ENCODE data around the gene RBM24. TPM values are rescaled to one million over a fixed set of nuclear protein-coding genes. Genes with fewer than 3 reads are reported as not detected.
"Not testable (repeated sequence)": the region's sequence is repeated elsewhere in the genome, so short reads cannot be mapped to it uniquely, and the experiment has no call there.

Gene RBM24
- total and polyA plus RNA-seq, 2 experiments from 2014 or later = 0.29 to 0.97 TPM

GRCh38 chr6:17305219-17306001, 24.2 kb downstream of the RBM24 start:
- TF ChIP-seq EZH2phosphoT487 (IDR thresholded peaks at IDR 0.05; ENCODE audit: low read depth, severe bottlenecking, unreplicated experiment) = no peak
- TF ChIP-seq EZH2 (IDR thresholded peaks at IDR 0.05; ENCODE audit: borderline replicate concordance) = no peak
- no peak for TF ChIP-seq CTCF (IDR thresholded peaks at IDR 0.05; ENCODE audit: poor library complexity)
- Histone ChIP-seq H3K79me2 (no peaks in the 10 kb centered on the region), H3K27me3 (no peaks in the 10 kb centered on the region), H3K9me3 (ENCODE audit: low read depth) (no peaks in the 10 kb centered on the region), H3K36me3 (replicated peaks; ENCODE audit: insufficient read depth, low read depth) (no peaks in the 10 kb centered on the region), H2AFZ (no peak overlapping the region), H3K4me1 (ENCODE audit: insufficient read depth) (no peaks in the 10 kb centered on the region), H3K4me3 (no peak overlapping the region), H3K4me2 (peak overlapping the region; percentile 17), H3K9me2 (replicated peaks; ENCODE audit: insufficient read depth) (no peaks in the 10 kb centered on the region), H3K27ac (no peak overlapping the region), H4K20me1 (ENCODE audit: insufficient read depth, poor library complexity, severe bottlenecking) (no peaks in the 10 kb centered on the region)
- DNase-seq (ENCODE audit: low spot score) = no peak
- 27% methylated on average over 10 of the region's 10 CpGs for WGBS (ENCODE audit: low lambda C conversion rate, missing lambda C conversion rate)

- Histone ChIP-seq H3K27ac (peak overlapping the region; percentile 76), H3K4me2 (peak overlapping the region; percentile 6), H3K9me3 (ENCODE audit: low read depth) (no peaks in the 10 kb centered on the region), H3K27me3 (no peaks in the 10 kb centered on the region), H2AFZ (peak overlapping the region; percentile 33), H4K20me1 (ENCODE audit: insufficient read depth, poor library complexity, severe bottlenecking) (no peaks in the 10 kb centered on the region), H3K4me1 (ENCODE audit: insufficient read depth) (peaks cover 4% of the 10 kb centered on the region), H3K79me2 (no peaks in the 10 kb centered on the region), H3K4me3 (no peak overlapping the region), H3K9me2 (replicated peaks; ENCODE audit: insufficient read depth) (no peaks in the 10 kb centered on the region), H3K36me3 (replicated peaks; ENCODE audit: insufficient read depth, low read depth) (no peaks in the 10 kb centered on the region)
- TF ChIP-seq EZH2phosphoT487 (IDR thresholded peaks at IDR 0.05; ENCODE audit: low read depth, severe bottlenecking, unreplicated experiment) = no peak
- DNase-seq (ENCODE audit: low spot score) = peak; percentile 58
- 72% methylated on average over 12 of the region's 12 CpGs for WGBS (ENCODE audit: low lambda C conversion rate, missing lambda C conversion rate)
Measured at GRCh38 chr6:17311595-17312311, 30.6 kb downstream of the RBM24 start.

- H3K4me1 ChIP-seq (ENCODE audit: insufficient read depth); H3K4me2 ChIP-seq; H3K27ac ChIP-seq; H3K27me3 ChIP-seq; H3K36me3 ChIP-seq (replicated peaks; ENCODE audit: insufficient read depth, low read depth); H4K20me1 ChIP-seq (ENCODE audit: insufficient read depth, poor library complexity, severe bottlenecking); H3K9me3 ChIP-seq (ENCODE audit: low read depth); H3K9me2 ChIP-seq (replicated peaks; ENCODE audit: insufficient read depth); DNase-seq (ENCODE audit: low spot score); H2AFZ ChIP-seq; H3K79me2 ChIP-seq; H3K4me3 ChIP-seq: not testable (repeated sequence)
- 97% methylated on average over 7 of the region's 7 CpGs for WGBS (ENCODE audit: low lambda C conversion rate, missing lambda C conversion rate)
Measured at GRCh38 chr6:17313238-17313637, 32.1 kb downstream of the RBM24 start.

- no peaks in the 10 kb centered on the region for H3K36me3 ChIP-seq (replicated peaks; ENCODE audit: insufficient read depth, low read depth)
- WGBS (ENCODE audit: low lambda C conversion rate, missing lambda C conversion rate) = 95% methylated on average over 6 of the region's 6 CpGs
- no peaks in the 10 kb centered on the region for H3K27me3 ChIP-seq
- H3K9me2 ChIP-seq (replicated peaks; ENCODE audit: insufficient read depth) = no peaks in the 10 kb centered on the region
- no peak for TF ChIP-seq CTCF (IDR thresholded peaks at IDR 0.05; ENCODE audit: poor library complexity)
- TF ChIP-seq EZH2 (IDR thresholded peaks at IDR 0.05; ENCODE audit: borderline replicate concordance) = no peak
- TF ChIP-seq EZH2phosphoT487 (IDR thresholded peaks at IDR 0.05; ENCODE audit: low read depth, severe bottlenecking, unreplicated experiment) = no peak
- no peak overlapping the region for H3K4me2 ChIP-seq
- H3K27ac ChIP-seq = no peak overlapping the region
- H3K9me3 ChIP-seq (ENCODE audit: low read depth) = no peaks in the 10 kb centered on the region
- H2AFZ ChIP-seq = no peak overlapping the region
- no peak overlapping the region for H3K4me3 ChIP-seq
- H3K79me2 ChIP-seq = no peaks in the 10 kb centered on the region
- peaks cover 4% of the 10 kb centered on the region for H3K4me1 ChIP-seq (ENCODE audit: insufficient read depth)
- no peaks in the 10 kb centered on the region for H4K20me1 ChIP-seq (ENCODE audit: insufficient read depth, poor library complexity, severe bottlenecking)
- DNase-seq (ENCODE audit: low spot score) = no peak
Measured at GRCh38 chr6:17313971-17314370, 32.8 kb downstream of the RBM24 start.
